LNCaP clone FGC (cell line): ENCODE data around the gene PRDM11.

Experiments used
- DNase-seq: peaks from one replicate; pipeline ENCODE4 v3.0.0-alpha.2; 2011; ENCODE audit warnings: low read depth
- H3K4me3 ChIP-seq: 2 replicates; pipeline ENCODE4 v1.5.1; 2011; ENCODE audit warnings: mild to moderate bottlenecking, low read depth, low read length, control low read depth
- TF ChIP-seq, protein P1 (sequence below): IDR thresholded peaks from 2 replicates; pipeline ENCODE4 v1.5.1; 2012; ENCODE audit warnings: mild to moderate bottlenecking; ENCODE audit not compliant: control insufficient read depth, insufficient read depth; ENCODE audit errors: extremely low read depth

Gene PRDM11

DNA sequence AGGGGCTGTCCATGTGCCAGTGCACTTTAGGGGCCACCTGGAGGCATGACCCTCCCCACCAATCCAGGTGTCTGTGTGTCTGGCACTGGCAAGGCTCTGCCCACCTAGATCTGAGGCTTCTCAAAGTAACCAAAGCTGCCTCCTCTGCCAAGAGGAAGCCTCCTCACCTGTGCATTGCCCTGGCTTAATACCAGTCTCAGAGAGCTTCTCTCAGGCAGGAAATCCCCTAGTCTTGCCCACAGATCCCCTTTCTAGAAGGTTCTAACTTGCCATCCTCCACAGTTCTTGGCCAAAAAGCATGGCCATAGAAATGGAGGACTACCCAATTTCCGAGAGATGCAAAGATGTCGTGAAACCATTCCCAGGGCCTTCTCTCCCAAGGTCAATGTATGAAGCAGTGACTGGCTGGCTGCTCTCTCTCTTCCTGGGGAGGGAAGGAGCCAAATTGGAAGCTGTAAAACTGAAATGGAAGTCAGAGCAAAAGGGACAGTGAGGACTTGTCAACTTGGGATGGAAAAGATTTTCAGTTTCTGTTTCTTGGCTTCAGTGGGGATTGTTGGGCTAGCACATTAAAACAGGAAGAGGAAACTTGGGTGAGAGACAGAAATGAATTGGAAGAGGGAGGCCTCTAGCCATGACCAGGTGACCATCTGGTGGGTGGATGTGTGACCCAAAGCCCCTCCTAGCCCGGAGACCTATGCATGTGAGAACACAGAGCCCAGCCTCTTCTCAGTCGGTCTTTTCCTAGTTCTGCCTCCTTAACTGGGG is 68.8 kb downstream of the PRDM11 start:
- H3K4me3 ChIP-seq = no peak overlapping the region
- DNase-seq = no peak
- TF ChIP-seq, protein P1, sequence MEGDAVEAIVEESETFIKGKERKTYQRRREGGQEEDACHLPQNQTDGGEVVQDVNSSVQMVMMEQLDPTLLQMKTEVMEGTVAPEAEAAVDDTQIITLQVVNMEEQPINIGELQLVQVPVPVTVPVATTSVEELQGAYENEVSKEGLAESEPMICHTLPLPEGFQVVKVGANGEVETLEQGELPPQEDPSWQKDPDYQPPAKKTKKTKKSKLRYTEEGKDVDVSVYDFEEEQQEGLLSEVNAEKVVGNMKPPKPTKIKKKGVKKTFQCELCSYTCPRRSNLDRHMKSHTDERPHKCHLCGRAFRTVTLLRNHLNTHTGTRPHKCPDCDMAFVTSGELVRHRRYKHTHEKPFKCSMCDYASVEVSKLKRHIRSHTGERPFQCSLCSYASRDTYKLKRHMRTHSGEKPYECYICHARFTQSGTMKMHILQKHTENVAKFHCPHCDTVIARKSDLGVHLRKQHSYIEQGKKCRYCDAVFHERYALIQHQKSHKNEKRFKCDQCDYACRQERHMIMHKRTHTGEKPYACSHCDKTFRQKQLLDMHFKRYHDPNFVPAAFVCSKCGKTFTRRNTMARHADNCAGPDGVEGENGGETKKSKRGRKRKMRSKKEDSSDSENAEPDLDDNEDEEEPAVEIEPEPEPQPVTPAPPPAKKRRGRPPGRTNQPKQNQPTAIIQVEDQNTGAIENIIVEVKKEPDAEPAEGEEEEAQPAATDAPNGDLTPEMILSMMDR = no peak

DNA sequence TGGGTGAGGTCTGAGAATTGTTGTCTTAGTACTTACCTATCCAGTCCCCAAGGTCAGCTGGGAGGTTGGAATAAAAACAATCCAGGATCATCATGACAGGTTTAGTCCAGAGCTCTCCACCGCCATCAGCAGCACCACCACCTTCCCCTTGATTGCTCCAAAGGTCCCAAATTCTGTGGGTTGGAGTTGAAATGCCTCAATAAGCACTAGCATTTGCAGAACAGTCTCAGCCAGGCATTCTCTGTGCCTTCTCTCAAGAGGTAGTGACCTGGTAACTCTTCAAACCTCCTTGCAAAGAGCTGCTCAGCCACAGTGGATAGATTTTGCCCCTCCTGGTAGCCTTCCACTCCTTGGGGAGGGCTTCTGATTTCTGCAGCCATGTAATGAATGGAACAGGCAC is 69.6 kb downstream of the PRDM11 start:
- no peak overlapping the region for H3K4me3 ChIP-seq
- no peak for DNase-seq
- TF ChIP-seq, protein P1 = no peak

DNA sequence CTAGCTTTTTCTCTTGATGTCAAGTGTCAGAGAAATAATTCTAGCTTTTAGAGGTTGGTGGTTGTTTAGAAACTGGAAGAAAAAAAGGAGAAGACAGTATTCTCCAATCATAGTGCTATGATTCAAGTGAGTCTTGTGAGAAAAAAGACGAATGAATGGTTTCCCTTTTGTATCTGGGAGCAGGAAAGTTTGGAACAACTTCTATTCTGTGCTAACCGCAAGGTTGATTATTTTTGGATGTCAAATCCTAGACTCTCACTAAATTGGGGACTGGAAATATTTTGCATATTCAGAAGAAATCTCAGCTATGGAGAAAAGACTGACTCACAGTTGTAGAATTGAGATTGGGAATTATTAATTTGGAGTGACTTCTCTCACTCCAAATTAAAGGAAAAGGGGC is 70.5 kb downstream of the PRDM11 start:
- DNase-seq = no peak
- TF ChIP-seq, protein P1 = no peak
- no peak overlapping the region for H3K4me3 ChIP-seq

DNA sequence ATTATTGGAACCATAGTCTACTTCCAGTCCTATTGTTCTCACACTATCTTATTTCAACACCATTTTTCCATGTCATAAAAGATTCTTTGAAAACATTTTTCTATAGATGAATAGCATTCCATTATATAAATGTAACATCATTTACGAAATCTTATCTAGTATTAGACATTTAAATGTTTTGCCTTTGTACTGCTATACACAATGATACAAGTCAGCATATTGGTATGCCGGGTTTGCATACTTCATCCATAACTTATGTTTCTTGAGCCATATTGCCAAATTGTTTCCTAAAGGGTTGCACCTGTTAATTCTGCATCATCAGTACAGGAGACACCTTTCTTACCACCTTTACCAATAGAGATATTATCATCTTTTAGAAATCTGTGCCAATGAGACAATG is 71.6 kb downstream of the PRDM11 start:
- no peak for DNase-seq
- TF ChIP-seq, protein P1 = no peak

DNA sequence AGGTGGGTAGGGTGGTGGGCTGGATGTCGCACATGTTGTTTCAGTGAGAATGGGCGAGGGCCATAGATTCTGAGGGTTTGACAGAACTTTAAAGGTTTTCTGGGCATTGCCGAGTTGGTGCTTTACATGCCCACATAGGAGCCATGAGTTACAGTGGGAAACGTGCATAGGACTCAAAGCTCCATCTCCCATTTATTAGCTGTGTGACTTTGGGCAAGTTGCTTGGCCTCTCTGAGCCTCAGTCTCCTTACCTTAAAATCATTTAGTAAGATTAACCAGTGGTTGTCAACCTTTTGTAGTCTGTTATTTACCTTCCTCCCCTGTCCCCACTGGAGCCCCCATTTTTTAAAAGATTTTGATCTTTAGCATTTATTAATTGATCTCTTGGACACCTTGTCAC is 72.3 kb downstream of the PRDM11 start:
- TF ChIP-seq, protein P1 = no peak
- DNase-seq = no peak
- H3K4me3 ChIP-seq = no peak overlapping the region

More for the DNA sequence above, 71.6 kb downstream of the PRDM11 start:
- H3K4me3 ChIP-seq = no peak overlapping the region

DNA sequence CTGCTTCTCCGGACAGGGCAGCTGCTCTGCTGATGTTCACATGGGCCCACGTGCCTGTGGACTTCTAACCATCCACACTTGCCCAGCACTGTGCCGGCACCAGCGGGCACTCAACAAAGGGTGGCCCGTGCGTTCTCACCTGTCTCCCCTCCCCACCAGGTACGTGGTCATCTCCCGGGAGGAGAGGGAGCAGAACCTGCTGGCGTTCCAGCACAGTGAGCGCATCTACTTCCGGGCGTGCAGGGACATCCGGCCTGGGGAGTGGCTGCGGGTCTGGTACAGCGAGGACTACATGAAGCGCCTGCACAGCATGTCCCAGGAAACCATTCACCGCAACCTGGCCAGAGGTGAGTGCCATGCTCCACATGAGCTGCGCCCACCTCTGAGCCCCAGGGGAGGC is 73.0 kb downstream of the PRDM11 start:
- DNase-seq = no peak
- TF ChIP-seq, protein P1 = no peak
- H3K4me3 ChIP-seq = no peak overlapping the region

DNA sequence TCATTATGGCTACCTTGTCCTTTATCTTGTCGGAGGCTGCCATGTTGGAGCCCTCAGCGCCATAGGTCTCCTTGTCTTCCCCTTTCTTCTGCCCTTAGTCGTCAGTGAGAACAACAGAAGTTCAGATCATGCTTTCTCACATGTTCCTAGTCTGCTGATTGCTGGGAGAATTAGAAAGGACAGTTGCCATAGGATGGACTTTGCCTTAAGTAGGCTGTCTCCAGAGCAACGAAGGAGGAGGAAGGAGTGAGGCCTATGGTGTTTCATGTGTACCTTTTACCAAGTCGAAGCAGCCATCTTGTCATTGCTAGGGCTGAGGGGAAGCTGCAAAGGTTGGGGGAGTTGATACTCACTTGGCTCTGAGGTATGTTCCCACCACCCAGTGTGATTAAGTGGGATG is 77.1 kb downstream of the PRDM11 start:
- no peak overlapping the region for H3K4me3 ChIP-seq
- DNase-seq = no peak
- TF ChIP-seq, protein P1 = no peak
